SIG-M5 treated with dmso at 0.1 percent for 504 hours (cell line): ENCODE results near the gene RPS19BP1.
"Not testable (repeated sequence)": the region's sequence is repeated elsewhere in the genome, so short reads cannot be mapped to it uniquely, and the experiment has no call there.

Experiments used
- DNase-seq: peaks from one replicate; lab custom pipeline; 2025; ENCODE audit not compliant: unreplicated experiment; lab: John Stamatoyannopoulos, UW

RPS19BP1 gene

GRCh38 chr22:39528681-39529486 lies 3.7 kb downstream of the RPS19BP1 start:
- DNase-seq = peak; percentile 89

GRCh38 chr22:39528080-39528661 lies 4.4 kb downstream of the RPS19BP1 start:
- DNase-seq = no peak

- DNase-seq = no peak
Measured at GRCh38 chr22:39527481-39527961, 5.0 kb downstream of the RPS19BP1 start.

GRCh38 chr22:39526736-39527171 lies 5.8 kb downstream of the RPS19BP1 start:
- DNase-seq = peak; percentile 33

GRCh38 chr22:39525658-39525975 lies 6.9 kb downstream of the RPS19BP1 start:
- no peak for DNase-seq

- DNase-seq = no peak
Measured at GRCh38 chr22:39524753-39525657, 7.5 kb downstream of the RPS19BP1 start.

GRCh38 chr22:39524089-39524752 lies 8.3 kb downstream of the RPS19BP1 start:
- DNase-seq = peak; percentile 18

GRCh38 chr22:39522567-39523300 lies 9.8 kb downstream of the RPS19BP1 start:
- no peak for DNase-seq

- not testable (repeated sequence) for DNase-seq
Measured at GRCh38 chr22:39522091-39522490, 10.5 kb downstream of the RPS19BP1 start.

GRCh38 chr22:39521106-39521885 lies 11.3 kb downstream of the RPS19BP1 start:
- DNase-seq = peak; percentile 42

- peak; percentile 55 for DNase-seq
Measured at GRCh38 chr22:39520226-39521105, 12.1 kb downstream of the RPS19BP1 start, which contains the start of gene ATF4. ATF4 (plus strand) TSS chr22:39520562; CDS start chr22:39521446, 884 bp downstream.

- peak; percentile 97 for DNase-seq
Measured at GRCh38 chr22:39519681-39520225, 12.8 kb downstream of the RPS19BP1 start.

- peak; percentile 63 for DNase-seq
Measured at GRCh38 chr22:39518996-39519680, 13.4 kb downstream of the RPS19BP1 start.

- no peak for DNase-seq
Measured at GRCh38 chr22:39518144-39518786, 14.3 kb downstream of the RPS19BP1 start.

- DNase-seq = no peak
Measured at GRCh38 chr22:39517470-39517869, 15.1 kb downstream of the RPS19BP1 start.

- no peak for DNase-seq
Measured at GRCh38 chr22:39515266-39516050, 17.1 kb downstream of the RPS19BP1 start.
